ENCODE measurements around the gene PHF12.
A peak's percentile ranks its signal among the peaks of the same experiment; 100 is the strongest.

Gene PHF12

DNA sequence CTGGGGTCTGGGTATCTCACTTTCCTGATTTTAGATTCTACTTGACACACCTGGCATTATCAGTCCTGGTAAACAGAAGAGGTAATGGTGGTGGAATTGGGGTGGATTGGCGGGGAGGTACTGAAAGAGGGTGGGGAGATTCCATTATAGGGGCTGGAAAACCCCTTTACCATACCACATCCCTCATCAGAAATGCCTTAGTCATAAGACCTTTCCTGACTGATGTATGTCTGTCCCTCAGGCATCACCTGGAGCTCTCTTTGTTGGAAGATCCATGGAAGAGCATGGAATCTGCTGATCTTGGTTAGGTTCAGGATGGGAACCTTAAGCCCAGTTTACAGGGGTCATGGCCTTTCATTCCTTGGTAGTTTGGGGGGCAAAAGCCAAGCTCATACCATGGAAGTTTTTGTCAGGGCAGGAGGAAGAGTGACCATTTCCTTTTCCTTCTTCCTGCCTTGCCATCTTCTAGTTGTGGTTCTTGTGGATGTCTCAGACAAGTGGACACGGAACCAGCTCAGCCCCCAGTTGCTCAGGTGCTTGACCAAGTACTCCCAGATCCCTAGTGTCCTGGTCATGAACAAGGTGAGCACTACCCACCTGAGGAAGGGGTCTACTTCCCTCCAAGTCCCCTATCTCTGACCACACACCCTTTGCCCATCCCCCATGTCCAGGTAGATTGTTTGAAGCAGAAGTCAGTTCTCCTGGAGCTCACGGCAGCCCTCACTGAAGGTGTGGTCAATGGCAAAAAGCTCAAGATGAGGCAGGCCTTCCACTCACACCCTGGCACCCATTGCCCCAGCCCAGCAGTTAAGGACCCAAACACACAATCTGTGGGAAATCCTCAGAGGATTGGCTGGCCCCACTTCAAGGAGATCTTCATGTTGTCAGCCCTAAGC, 93.2 kb downstream of the PHF12 start:
- no peaks in the 10 kb centered on the region for H3K9me3 ChIP-seq (ENCODE audit: control insufficient read depth, insufficient read depth, low read length)
- H3K36me3 ChIP-seq (ENCODE audit: insufficient read depth, low read length) = peaks cover 8% of the 10 kb centered on the region
- H3K4me1 ChIP-seq (ENCODE audit: insufficient read depth, low read length) = peaks cover 2% of the 10 kb centered on the region; the same call in 1 of the 2 replicates
- H3K9ac ChIP-seq (ENCODE audit: low read depth, low read length) = no peak overlapping the region

GRCh38 chr17:28856028-28856574, 95.2 kb downstream of the PHF12 start:
- Histone ChIP-seq H3K4me1 (ENCODE audit: insufficient read depth, low read length) (peaks cover 2% of the 10 kb centered on the region; the same call in 1 of the 2 replicates), H3K36me3 (ENCODE audit: insufficient read depth, low read length) (peaks cover 8% of the 10 kb centered on the region), H3K9me3 (ENCODE audit: control insufficient read depth, insufficient read depth, low read length) (no peaks in the 10 kb centered on the region), H3K9ac (ENCODE audit: low read depth, low read length) (no peak overlapping the region)

GRCh38 chr17:28855336-28855679, 96.0 kb downstream of the PHF12 start:
- Histone ChIP-seq H3K9me3 (ENCODE audit: control insufficient read depth, insufficient read depth, low read length) (no peaks in the 10 kb centered on the region), H3K36me3 (ENCODE audit: insufficient read depth, low read length) (peaks cover 6% of the 10 kb centered on the region), H3K9ac (ENCODE audit: low read depth, low read length) (peak overlapping the region; percentile 85), H3K4me1 (ENCODE audit: insufficient read depth, low read length) (peaks cover 2% of the 10 kb centered on the region; the same call in 1 of the 2 replicates)
